Measurements from ENCODE around the gene SYNE2.

DNA sequence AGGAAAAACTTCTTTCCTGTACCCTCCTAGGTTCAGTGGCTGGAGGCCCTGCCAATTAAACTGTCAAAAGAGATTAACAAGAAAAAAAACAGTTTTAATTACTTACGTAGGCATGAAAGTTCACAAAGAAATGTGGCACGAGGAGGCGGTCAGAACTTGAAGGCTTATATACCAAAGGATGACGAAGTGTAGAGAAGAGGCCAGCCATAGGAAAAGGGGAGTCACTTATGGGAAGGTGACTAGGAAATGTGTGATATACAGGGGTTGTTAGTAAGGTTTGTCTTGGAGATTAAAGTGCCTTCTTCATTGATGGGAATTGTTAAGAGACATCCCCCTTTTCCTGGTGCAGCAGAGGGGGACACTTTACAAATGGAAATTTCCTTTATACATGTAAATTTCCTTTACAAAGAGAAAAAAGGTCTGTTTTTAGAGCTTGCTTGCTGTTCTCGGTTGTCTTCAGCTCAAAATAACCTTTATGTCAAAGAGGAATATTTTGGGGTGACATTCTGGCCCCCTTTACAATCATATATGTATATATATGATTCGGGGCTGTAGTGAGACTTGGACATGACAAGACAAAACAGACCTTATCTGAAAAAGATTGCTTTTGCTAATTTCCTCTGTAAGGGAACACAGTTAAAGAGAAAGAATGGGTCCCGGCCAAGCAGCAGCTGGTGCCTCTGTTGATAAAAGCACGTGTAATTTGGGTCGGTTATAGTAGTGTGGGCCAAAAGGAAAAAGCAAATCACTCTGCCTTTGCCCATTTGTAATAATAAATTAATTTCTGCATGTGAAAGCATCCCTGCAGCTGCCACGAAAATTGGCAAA lies 38.6 kb downstream of the SYNE2 start:
- TF ChIP-seq, protein P1, sequence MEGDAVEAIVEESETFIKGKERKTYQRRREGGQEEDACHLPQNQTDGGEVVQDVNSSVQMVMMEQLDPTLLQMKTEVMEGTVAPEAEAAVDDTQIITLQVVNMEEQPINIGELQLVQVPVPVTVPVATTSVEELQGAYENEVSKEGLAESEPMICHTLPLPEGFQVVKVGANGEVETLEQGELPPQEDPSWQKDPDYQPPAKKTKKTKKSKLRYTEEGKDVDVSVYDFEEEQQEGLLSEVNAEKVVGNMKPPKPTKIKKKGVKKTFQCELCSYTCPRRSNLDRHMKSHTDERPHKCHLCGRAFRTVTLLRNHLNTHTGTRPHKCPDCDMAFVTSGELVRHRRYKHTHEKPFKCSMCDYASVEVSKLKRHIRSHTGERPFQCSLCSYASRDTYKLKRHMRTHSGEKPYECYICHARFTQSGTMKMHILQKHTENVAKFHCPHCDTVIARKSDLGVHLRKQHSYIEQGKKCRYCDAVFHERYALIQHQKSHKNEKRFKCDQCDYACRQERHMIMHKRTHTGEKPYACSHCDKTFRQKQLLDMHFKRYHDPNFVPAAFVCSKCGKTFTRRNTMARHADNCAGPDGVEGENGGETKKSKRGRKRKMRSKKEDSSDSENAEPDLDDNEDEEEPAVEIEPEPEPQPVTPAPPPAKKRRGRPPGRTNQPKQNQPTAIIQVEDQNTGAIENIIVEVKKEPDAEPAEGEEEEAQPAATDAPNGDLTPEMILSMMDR (IDR thresholded peaks at IDR 0.05): no peak
- no peak for TF ChIP-seq POLR2A (IDR thresholded peaks at IDR 0.05; ENCODE audit: low read depth)
- TF ChIP-seq POLR2AphosphoS5 (IDR thresholded peaks at IDR 0.05): no peak

All from esophagus muscularis mucosa (tissue), 3 donors.